GM19372 (cell line): ENCODE data around the gene DNAH17.

ENCODE experiments used
- ATAC-seq: cut with Tn5 transposase; IDR thresholded peaks from one replicate; pipeline ENCODE4 v1.9.1; 2021; ENCODE audit warnings: mild to moderate bottlenecking, low read depth, moderate library complexity; ENCODE audit not compliant: unreplicated experiment

DNAH17 gene

DNA sequence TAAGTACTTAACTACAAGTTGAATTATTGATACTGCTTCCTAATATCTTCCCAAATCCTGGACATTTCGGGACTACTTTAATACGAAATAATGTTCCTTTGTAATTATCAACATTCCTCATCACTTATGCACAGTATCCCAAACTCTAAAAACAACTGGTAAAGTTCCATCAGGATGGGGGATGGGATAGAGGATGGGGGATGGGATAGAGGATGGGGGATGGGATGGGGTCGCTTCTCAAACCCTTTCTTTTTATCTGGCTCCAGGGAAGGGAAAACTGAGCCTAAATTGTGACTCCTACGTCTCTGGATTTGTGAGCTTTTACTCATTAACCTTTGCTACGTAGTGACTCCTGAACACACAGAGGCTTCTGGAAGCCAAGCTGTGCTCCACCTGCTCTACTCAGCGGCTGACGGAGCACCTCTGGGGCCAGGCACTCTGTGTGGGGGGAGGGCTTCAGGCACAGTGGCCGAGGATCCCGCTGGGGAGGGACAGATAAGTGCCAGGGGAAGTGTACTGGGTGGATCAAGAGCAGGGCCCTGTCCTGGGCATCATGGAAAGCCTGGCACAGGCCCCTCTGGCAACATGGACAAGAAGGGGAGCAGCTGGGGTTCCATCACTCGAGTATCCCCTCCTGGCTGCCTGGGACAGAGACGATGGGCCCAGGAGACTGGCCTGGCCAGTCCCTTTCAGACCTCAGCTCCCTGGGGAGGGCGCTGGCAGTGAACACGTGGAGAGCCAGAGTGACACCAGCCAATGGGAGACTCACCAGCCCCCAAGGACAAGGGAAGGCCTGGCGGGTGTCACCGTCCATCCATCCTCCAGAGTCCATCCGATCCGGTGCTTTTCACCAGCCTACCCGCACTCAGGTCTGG lies 142.5 kb downstream of the DNAH17 start:
- ATAC-seq: no peak

DNA sequence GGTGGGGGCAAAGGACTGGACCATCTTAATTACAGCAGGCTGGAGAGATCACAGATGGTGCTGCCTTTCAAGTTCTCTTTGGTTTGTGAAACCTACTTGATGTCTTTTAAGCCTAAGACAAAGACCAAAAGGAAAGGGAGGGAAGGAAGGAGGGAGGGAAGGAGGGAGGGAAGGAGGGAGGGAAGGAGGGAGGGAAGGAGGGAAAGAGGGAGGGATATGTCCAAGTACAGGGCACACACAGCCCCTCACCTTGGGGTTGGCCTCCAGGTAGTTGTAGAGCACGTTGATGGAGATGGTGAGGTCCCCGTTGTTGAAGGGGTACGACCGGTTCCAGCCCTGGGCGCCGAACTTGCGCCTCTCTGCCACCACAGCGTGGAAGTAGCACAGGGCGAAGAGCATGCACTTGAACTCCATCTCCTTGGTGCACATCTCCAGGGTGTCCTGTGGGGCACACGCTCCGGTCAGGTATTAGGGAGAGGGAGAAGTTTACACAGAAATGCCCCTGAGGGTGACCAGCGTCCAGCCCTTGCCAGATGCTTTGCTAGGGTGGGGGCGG lies 143.3 kb downstream of the DNAH17 start:
- ATAC-seq: no peak

DNA sequence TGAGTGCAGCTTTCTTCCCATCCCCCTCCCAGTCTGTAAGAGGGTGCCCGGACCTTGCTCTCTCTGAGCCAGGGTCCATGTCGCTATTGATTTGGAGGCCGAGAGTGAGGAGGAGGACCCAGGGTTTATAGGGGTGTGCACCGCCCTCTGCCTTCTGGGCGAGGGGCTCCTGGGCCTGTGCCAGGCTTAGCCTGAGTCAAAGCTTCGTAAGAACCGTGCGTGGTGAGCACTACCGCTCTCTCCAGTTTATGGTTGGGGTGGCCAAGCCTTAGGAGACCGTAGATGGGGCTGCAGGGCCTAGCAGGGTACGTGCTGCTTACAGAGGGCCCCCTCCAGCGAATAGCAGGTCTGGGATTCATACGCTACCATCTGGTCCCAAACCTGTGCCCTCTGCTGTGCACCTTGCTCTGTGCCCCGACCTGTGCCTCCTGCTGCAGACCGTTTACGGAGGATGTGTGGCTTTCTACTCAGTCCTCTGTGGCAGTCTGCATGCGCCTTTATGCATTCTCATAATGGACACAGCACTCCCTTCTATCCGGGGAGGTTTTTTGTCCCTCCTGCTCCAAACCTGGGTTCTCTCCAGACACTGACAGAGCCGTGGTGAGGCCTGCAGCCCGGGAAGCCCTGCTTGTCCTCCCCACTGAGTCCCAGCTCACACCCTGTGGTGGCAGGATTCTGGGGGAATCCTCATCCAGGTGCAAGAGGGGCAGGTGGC lies 144.0 kb downstream of the DNAH17 start:
- no peak for ATAC-seq

- no peak for ATAC-seq
Observed at GRCh38 chr17:78432226-78433012, 144.8 kb downstream of the DNAH17 start.

DNA sequence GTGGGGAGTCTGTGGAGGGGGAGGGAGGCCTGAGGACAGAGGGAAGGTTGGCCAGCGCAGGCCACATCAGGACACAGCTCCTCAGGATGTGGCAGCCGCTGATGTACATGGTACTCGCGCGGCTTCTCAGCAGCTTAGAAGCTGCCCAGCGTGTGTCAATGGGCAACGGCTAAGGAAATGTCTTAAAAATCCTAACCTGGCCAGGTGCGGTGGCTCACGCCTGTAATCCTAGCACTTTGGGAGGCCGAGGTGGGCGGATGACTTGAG lies 145.6 kb downstream of the DNAH17 start:
- no peak for ATAC-seq

DNA sequence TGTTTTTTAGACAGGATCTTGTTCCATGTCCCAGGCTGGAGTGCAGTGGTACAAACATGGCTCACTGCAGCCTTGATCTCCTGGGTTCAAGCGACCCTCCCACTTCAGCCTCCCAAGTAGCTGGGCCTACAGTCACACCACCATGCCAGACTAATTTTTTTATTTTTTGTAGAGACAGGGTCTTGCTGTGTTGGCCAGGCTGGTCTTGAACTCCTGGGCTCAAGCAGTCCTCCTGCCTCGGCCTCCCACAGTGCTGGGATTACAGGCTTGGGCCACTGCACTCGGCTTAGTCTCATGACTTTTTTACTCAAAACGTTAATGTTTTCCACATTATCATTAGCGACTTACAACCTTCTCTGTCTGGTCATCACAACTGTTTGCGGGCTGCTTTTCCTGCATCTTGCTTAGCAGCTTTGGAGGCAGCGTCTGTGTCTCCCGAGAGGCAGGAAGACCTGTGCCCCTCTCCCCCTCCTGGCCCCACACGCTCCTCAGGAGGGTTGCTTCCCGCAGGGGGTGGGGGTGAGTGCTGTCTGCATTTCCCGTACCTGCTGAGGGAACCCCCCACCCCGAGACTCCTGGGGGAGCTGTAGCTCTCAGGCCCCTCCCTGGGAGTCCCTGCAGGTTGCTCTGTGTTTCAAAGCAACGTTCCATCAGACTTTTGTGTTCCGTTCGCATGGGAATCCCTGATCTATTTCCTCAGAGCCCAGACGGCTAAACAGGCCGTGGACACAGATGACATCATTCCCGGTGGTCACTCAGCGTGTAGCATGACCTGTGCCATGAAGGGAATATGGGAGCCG lies 146.1 kb downstream of the DNAH17 start:
- ATAC-seq: no peak

DNA sequence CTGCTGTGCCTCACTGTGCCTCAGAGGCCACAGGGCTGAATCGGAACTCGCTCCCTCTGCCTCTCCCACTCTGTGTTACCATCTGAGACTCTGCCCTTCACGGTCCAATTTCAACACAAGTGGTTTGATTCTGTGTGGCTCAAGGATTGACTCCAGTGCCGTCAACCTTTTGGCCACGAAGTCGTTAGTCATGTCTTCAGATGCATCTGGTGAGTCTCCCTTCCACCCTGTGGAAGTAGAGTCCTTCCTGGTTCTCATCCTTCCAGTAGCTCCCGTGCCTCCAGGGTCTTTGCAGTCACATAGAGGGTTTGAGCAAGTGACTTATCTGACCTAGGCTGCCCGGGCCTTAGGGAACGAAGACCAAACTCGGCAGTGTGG lies 147.6 kb downstream of the DNAH17 start:
- ATAC-seq: no peak

GRCh38 chr17:78428836-78429617 lies 148.2 kb downstream of the DNAH17 start:
- ATAC-seq: no peak

DNA sequence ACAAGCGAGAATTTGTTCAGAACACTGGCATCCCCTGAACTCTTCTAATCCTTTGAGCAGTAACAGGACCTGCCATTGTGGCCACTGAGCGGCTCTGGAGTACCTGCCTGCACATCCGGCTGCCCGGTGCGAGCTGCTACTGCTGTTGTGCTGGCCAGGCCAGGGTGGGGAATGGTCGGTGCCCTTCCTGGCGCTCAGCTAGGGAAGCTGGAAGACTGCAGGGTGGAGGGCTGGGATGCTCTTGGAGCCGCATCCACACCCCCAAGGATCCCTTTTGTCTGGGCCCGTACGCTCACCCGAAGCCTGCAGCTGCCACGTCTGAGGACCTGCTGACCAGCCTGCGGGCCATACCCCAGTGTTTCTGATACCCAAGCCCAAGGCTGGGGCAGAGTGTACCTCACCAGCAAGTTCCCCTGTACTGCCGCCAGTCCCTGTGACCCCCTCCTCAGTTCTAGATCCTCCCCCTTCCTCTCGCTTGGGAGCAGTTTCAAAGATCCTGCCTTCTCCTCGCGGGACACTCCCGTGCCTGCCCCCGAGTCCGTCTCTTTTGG lies 149.1 kb downstream of the DNAH17 start:
- ATAC-seq: no peak

DNA sequence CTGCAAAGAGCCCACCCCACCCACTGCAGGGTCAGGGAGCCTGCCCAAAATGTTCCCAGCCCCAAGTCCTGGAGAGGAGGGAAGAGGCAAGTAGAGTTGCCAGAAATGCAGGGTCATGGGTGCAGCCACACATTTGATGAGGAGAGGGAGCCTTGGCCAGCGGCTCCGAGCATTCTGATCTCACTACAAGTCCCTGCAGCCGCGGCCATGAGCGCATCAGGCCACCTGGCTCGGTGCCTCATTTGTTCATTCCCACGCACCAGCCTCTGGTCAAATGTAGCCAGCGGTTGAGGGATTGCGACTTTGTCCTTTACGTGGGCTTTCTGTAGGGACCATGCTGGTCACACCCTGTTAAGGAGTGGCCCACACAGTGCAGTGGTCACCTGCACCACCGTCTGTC lies 150.1 kb downstream of the DNAH17 start:
- no peak for ATAC-seq

- ATAC-seq: no peak
Observed at GRCh38 chr17:78426293-78426879, 150.8 kb downstream of the DNAH17 start.

- ATAC-seq: no peak
Observed at GRCh38 chr17:78425429-78425828, 151.8 kb downstream of the DNAH17 start.

- ATAC-seq: no peak
Observed at GRCh38 chr17:78423961-78424675, 153.1 kb downstream of the DNAH17 start.

GRCh38 chr17:78422872-78423588 lies 154.2 kb downstream of the DNAH17 start:
- no peak for ATAC-seq

- no peak for ATAC-seq
Observed at GRCh38 chr17:78422267-78422605, 155.0 kb downstream of the DNAH17 start.

GRCh38 chr17:78421534-78422266 lies 155.5 kb downstream of the DNAH17 start:
- no peak for ATAC-seq

DNA sequence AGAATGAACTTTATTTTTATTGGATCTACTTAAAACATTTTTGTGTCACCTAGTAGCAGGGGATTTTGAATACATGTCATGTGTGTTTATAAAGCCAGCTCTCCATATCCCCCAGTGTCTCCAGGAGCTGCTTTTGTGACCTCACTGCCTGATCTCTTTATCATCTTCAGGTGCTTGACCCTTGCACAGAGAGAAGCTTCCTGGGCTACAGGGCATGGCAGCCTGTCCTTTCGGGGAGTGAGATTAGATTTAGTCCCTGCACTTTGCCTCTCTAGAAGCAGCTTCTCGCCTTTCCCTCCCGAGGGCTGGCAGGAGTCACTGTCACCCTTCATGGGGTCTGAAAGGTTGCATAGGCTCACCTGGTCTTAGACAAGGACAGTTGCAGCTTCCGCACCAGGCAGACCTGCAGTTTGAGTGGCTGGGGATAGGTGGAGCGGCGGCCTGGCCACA lies 156.1 kb downstream of the DNAH17 start:
- no peak for ATAC-seq
